HG03354 (cell line): ENCODE data around the gene MAPK8IP2.

ENCODE experiments used
- ATAC-seq: cut with Tn5 transposase; IDR thresholded peaks from one replicate; pipeline ENCODE4 v1.9.1; 2021; ENCODE audit warnings: mild to moderate bottlenecking; ENCODE audit not compliant: unreplicated experiment, poor library complexity, severe bottlenecking

The MAPK8IP2 gene

GRCh38 chr22:50600538-50600937 lies at the start of gene MAPK8IP2:
TSS of gene MAPK8IP2 (plus strand) at chr22:50600793. CDS start at chr22:50600819, 26 bp downstream.
- no peak for ATAC-seq

GRCh38 chr22:50551160-50551752 lies 49.3 kb upstream of the MAPK8IP2 start:
- ATAC-seq, result no peak

GRCh38 chr22:50553310-50553709 lies 47.3 kb upstream of the MAPK8IP2 start:
- ATAC-seq, result no peak

- no peak for ATAC-seq
Measured at GRCh38 chr22:50556703-50557102, 43.9 kb upstream of the MAPK8IP2 start.

GRCh38 chr22:50560034-50560433 lies 40.6 kb upstream of the MAPK8IP2 start:
- no peak for ATAC-seq

- no peak for ATAC-seq
Measured at GRCh38 chr22:50561401-50562358, 38.9 kb upstream of the MAPK8IP2 start.

GRCh38 chr22:50562523-50563412 lies 37.8 kb upstream of the MAPK8IP2 start, which contains the start of gene SYCE3:
TSS of gene SYCE3 (minus strand) at chr22:50562919. CDS start at chr22:50556405, 6,514 bp downstream.
- peak; percentile 96 for ATAC-seq

- no peak for ATAC-seq
Measured at GRCh38 chr22:50563413-50564160, 37.0 kb upstream of the MAPK8IP2 start.

GRCh38 chr22:50564289-50564688 lies 36.3 kb upstream of the MAPK8IP2 start:
- no peak for ATAC-seq

GRCh38 chr22:50567721-50568252 lies 32.8 kb upstream of the MAPK8IP2 start:
- ATAC-seq, result no peak

GRCh38 chr22:50568626-50569025 lies 32.0 kb upstream of the MAPK8IP2 start:
- no peak for ATAC-seq

GRCh38 chr22:50569041-50569459 lies 31.5 kb upstream of the MAPK8IP2 start:
- no peak for ATAC-seq

- ATAC-seq, result no peak
Measured at GRCh38 chr22:50569896-50570535, 30.6 kb upstream of the MAPK8IP2 start.

GRCh38 chr22:50570861-50571260 lies 29.7 kb upstream of the MAPK8IP2 start:
- no peak for ATAC-seq

GRCh38 chr22:50571264-50572175 lies 29.1 kb upstream of the MAPK8IP2 start:
- ATAC-seq, result no peak

GRCh38 chr22:50572965-50573364 lies 27.6 kb upstream of the MAPK8IP2 start:
- no peak for ATAC-seq
